OCI-M2 (cell line): ENCODE measurements around the gene ZP2.
"Not testable (repeated sequence)": the region's sequence is repeated elsewhere in the genome, so short reads cannot be mapped to it uniquely, and the experiment has no call there.

Experiments
- DNase-seq: peaks from one replicate; lab custom pipeline; 2025; ENCODE audit not compliant: unreplicated experiment; lab: John Stamatoyannopoulos, UW

The ZP2 gene

GRCh38 chr16:21152160-21153030 lies 59.0 kb downstream of the ZP2 start:
- DNase-seq, result not testable (repeated sequence)

- DNase-seq, result no peak
Observed at GRCh38 chr16:21150375-21151001, 60.9 kb downstream of the ZP2 start, which contains the start of gene DNAH3. DNAH3 (minus strand) TSS chr16:21150846; CDS start chr16:21150319, 527 bp downstream.
